Sciatic nerve (tissue), 2 donors: ENCODE results near the gene HSD17B7. TPM values are rescaled to one million over a fixed set of nuclear protein-coding genes. Genes with fewer than 3 reads are reported as not detected.

Experiments used
- ATAC-seq: fragments of 200-7000 bp; cut with Tn5 transposase; one replicate; pipeline ENCODE4 v1.9.1; 2020; ENCODE audit warnings: mild to moderate bottlenecking, moderate library complexity
- DNase-seq: peaks from one replicate; pipeline ENCODE4 v3.0.0-alpha.2; 2020; ENCODE audit warnings: low spot score
- intact Hi-C: fragments of 100-400 bp; cut with DNase I; formaldehyde crosslinking; loops from one replicate; pipeline ENCODE4 v1.14.2; 2022
- total RNA-seq: library from RNA; stranded (reverse); fragmentation: NEBNext Ultra II Directional; extraction: Animal tissue kit (Norgen Biotek cat#: 25700); gene quantifications from one replicate; pipeline ENCODE4 v1.2.1, GENCODE V29; 2021
- donor health status: DM: no; HTN: no; CAD: no.
- donor health status: DM: no; HTN: no; CAD: no.

Gene HSD17B7
- total RNA-seq, 1 donor from 2014 or later: 26.3 TPM

- intact Hi-C loops: no loop called here
These were observed 60.8 kb downstream of the HSD17B7 start for GRCh38 chr1:162851341-162851740.

GRCh38 chr1:162854245-162854882, 63.9 kb downstream of the HSD17B7 start:
- peak; percentile 76 for ATAC-seq

More at GRCh38 chr1:162851341-162851740, 60.8 kb downstream of the HSD17B7 start:
- ATAC-seq (no peak), DNase-seq (no peak)

GRCh38 chr1:162855461-162856150, 65.1 kb downstream of the HSD17B7 start:
- peak; percentile 21 for ATAC-seq
- DNase-seq: no peak
- intact Hi-C loops: no loop called here

More at GRCh38 chr1:162854245-162854882, 63.9 kb downstream of the HSD17B7 start:
- DNase-seq: peak; percentile 76
- intact Hi-C loops: no loop called here

GRCh38 chr1:162856260-162856659, 65.8 kb downstream of the HSD17B7 start:
- peak; percentile 70 for ATAC-seq
- intact Hi-C loops: no loop called here
- DNase-seq: no peak

- intact Hi-C loops: no loop called here
- DNase-seq (no peak), ATAC-seq (no peak)
These were observed 67.3 kb downstream of the HSD17B7 start for GRCh38 chr1:162857850-162858249.

GRCh38 chr1:162859191-162859590, 68.7 kb downstream of the HSD17B7 start:
- ATAC-seq (no peak), DNase-seq (no peak)
- intact Hi-C loops: no loop called here

- intact Hi-C loops: no loop called here
- DNase-seq (no peak), ATAC-seq (peak; percentile 70)
These were observed 70.6 kb downstream of the HSD17B7 start, which contains the start of gene CCDC190 for GRCh38 chr1:162861101-162861500. TSS of gene CCDC190 (minus strand) at chr1:162861175. CDS start at chr1:162859646, 1,529 bp downstream.

GRCh38 chr1:162861625-162862024, 71.1 kb downstream of the HSD17B7 start:
- no peak for ATAC-seq
- intact Hi-C loops: no loop called here

More at GRCh38 chr1:162861625-162862024, 71.1 kb downstream of the HSD17B7 start:
- DNase-seq: no peak

Other genes starting within 250 kb of the HSD17B7 start
- 70.9 TPM for gene UAP1, start 229.0 kb upstream of the HSD17B7 start, total RNA-seq
- 132 TPM for gene DDR2, start 158.2 kb upstream of the HSD17B7 start, total RNA-seq
- 0.22 TPM for gene CCDC190, start 70.5 kb downstream of the HSD17B7 start, total RNA-seq